Thyroid gland (tissue), 4 donors: ENCODE results near the gene ELMO1.

Experiments used
- POLR2A ChIP-seq, 2 donors: fragments of 450-650 bp; IDR thresholded peaks; one replicate each; pipeline ENCODE4 v1.6.1; 2017; ENCODE audit warnings: antibody characterized with exemption in 2 of 2, mild to moderate bottlenecking in 2 of 2, moderate library complexity in 1 of 2
- TF ChIP-seq, protein P1 (sequence below), 6 experiments: fragments of 200-600 bp in 3 of 6; fragments of 450-650 bp in 3 of 6; sonication (generic) in 3 of 6; IDR thresholded peaks; one replicate each; pipeline ENCODE4 v1.5.1; 2016 to 2019; ENCODE audit warnings: antibody characterized with exemption in 6 of 6, mild to moderate bottlenecking in 2 of 6, inconsistent platforms in 1 of 6, moderate library complexity in 1 of 6

DNA sequence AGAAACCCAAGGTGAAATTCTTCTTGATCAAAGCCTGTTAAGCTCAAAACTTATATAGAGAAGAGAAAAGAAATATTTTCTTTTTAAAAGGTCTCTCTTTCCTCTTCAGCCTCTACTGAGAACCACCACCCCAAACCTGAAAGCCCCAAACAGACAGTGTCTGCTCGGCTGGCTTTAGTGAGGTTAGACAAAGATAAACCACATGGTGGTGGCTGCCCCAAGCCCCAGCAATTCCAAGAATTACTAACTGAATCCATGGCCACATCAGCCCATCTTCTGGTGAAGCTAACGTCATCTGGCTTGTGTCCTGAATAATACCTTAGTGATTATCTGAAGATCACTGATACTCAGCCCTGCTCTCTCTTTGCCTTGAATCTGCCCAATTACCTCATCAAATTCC lies 275.0 kb downstream of the ELMO1 start:
- TF ChIP-seq, protein P1, sequence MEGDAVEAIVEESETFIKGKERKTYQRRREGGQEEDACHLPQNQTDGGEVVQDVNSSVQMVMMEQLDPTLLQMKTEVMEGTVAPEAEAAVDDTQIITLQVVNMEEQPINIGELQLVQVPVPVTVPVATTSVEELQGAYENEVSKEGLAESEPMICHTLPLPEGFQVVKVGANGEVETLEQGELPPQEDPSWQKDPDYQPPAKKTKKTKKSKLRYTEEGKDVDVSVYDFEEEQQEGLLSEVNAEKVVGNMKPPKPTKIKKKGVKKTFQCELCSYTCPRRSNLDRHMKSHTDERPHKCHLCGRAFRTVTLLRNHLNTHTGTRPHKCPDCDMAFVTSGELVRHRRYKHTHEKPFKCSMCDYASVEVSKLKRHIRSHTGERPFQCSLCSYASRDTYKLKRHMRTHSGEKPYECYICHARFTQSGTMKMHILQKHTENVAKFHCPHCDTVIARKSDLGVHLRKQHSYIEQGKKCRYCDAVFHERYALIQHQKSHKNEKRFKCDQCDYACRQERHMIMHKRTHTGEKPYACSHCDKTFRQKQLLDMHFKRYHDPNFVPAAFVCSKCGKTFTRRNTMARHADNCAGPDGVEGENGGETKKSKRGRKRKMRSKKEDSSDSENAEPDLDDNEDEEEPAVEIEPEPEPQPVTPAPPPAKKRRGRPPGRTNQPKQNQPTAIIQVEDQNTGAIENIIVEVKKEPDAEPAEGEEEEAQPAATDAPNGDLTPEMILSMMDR (IDR thresholded peaks at IDR 0.05), result no peak
- TF ChIP-seq POLR2A (IDR thresholded peaks at IDR 0.05), result no peak
